Gastrocnemius medialis (tissue), 4 donors: Measurements from ENCODE around the gene CD300E.

Source experiments
- CTCF ChIP-seq, 5 experiments: fragments of 450-650 bp in 3 of 5; fragments of 200-600 bp in 2 of 5; sonication (generic) in 2 of 5; IDR thresholded peaks in 4 of 5; conservative IDR thresholded peaks in 1 of 5; 1 replicate in 4 of 5; 2 replicates in 1 of 5; pipeline ENCODE4 v1.5.1; 2016 to 2019; ENCODE audit warnings: antibody characterized with exemption in 5 of 5, mild to moderate bottlenecking in 3 of 5, moderate library complexity in 3 of 5
- POLR2A ChIP-seq, 2 donors: fragments of 450-650 bp; IDR thresholded peaks; one replicate each; pipeline ENCODE4 v1.6.1; 2017; ENCODE audit warnings: antibody characterized with exemption in 2 of 2, mild to moderate bottlenecking in 2 of 2, moderate library complexity in 2 of 2

- TF ChIP-seq CTCF (IDR thresholded peaks at IDR 0.05 in 4 of 5, conservative IDR thresholded peaks at IDR 0.05 in 1 of 5) (no peak), POLR2A (IDR thresholded peaks at IDR 0.05) (no peak)
Measured at GRCh38 chr17:74592087-74592990, 31.2 kb downstream of the CD300E start, which contains the start of gene CD300LD.
